Measurements from ENCODE around the gene SEMA4C. TPM values are rescaled to one million over a fixed set of nuclear protein-coding genes. Genes with fewer than 3 reads are reported as not detected.

Gene SEMA4C
- polyA plus RNA-seq, 1 donor (not counting 4 experiments of a cell fraction or from before 2014, with no cell fraction given) = 7.5 TPM

DNA sequence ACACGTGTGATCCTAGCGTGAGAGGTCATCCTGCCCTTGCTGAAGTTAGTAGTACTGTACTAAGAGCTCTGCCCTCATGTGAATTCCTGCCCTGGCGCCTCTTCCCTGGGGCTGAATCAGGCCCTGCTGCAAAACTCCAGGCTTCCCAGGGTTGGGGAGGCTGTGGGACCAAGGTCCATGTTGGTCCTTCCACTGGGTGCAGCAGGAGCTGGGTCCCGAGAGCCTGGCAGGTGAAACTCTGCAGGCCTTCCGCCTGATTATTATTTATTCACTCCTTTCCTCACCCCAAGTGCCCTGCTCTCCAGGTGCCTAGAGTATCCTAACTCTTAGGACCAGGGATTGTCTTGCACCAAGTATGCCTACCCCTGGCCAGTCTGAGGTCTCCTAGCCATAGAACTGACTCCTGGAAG lies 59.1 kb downstream of the SEMA4C start:
- Histone ChIP-seq H3K27ac (ENCODE audit: control insufficient read depth, insufficient read depth, low read length) (no peak overlapping the region), H3K4me1 (ENCODE audit: control insufficient read depth, extremely low read depth, insufficient read depth, low read length) (peaks cover 5% of the 10 kb centered on the region), H3K27me3 (ENCODE audit: control insufficient read depth, extremely low read depth, insufficient read depth, low read length) (no peaks in the 10 kb centered on the region), H2AFZ (ENCODE audit: control insufficient read depth, low read length) (no peak overlapping the region), H4K20me1 (ENCODE audit: control insufficient read depth, extremely low read depth, insufficient read depth, low read length) (no peaks in the 10 kb centered on the region), H3K9ac (ENCODE audit: control insufficient read depth, extremely low read depth, insufficient read depth, low read length) (no peak overlapping the region), H3K4me2 (ENCODE audit: control insufficient read depth, extremely low read depth, insufficient read depth, low read depth, low read length) (no peak overlapping the region), H3K4me3 (ENCODE audit: control insufficient read depth in 2 of 3, extremely low read depth in 1 of 3, insufficient read depth in 2 of 3, low read depth in 1 of 3, low read length in 3 of 3) (no peak overlapping the region), H3K36me3 (ENCODE audit: control insufficient read depth in 2 of 2, extremely low read depth in 1 of 2, insufficient read depth in 2 of 2, low read length in 2 of 2) (peaks cover 0 to 3% of the 10 kb centered on the region in 2 experiments), H3K9me3 (ENCODE audit: control insufficient read depth, low read depth, low read length) (no peaks in the 10 kb centered on the region), H3K79me2 (ENCODE audit: control insufficient read depth, insufficient read depth, low read length) (no peaks in the 10 kb centered on the region), H3K9me1 (ENCODE audit: control insufficient read depth, extremely low read depth, insufficient read depth, low read length) (no peaks in the 10 kb centered on the region)
- TF ChIP-seq, protein P1, sequence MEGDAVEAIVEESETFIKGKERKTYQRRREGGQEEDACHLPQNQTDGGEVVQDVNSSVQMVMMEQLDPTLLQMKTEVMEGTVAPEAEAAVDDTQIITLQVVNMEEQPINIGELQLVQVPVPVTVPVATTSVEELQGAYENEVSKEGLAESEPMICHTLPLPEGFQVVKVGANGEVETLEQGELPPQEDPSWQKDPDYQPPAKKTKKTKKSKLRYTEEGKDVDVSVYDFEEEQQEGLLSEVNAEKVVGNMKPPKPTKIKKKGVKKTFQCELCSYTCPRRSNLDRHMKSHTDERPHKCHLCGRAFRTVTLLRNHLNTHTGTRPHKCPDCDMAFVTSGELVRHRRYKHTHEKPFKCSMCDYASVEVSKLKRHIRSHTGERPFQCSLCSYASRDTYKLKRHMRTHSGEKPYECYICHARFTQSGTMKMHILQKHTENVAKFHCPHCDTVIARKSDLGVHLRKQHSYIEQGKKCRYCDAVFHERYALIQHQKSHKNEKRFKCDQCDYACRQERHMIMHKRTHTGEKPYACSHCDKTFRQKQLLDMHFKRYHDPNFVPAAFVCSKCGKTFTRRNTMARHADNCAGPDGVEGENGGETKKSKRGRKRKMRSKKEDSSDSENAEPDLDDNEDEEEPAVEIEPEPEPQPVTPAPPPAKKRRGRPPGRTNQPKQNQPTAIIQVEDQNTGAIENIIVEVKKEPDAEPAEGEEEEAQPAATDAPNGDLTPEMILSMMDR (optimal IDR thresholded peaks at IDR 0.05 in 1 of 3, IDR thresholded peaks at IDR 0.05 in 1 of 3, conservative IDR thresholded peaks at IDR 0.05 in 1 of 3; ENCODE audit: extremely low read depth in 1 of 3, insufficient read depth in 2 of 3, low read length in 3 of 3) = no peak
- TF ChIP-seq EZH2 (IDR thresholded peaks at IDR 0.05; ENCODE audit: low read length) = no peak
- DNase-seq (ENCODE audit: low read depth, low spot score) (no peak), FAIRE-seq (no peak)
- dilution Hi-C loops (cut with MboI; ENCODE audit: extremely low pct_ligation_motif_present, low sequenced_read_pairs) = no loop called here

DNA sequence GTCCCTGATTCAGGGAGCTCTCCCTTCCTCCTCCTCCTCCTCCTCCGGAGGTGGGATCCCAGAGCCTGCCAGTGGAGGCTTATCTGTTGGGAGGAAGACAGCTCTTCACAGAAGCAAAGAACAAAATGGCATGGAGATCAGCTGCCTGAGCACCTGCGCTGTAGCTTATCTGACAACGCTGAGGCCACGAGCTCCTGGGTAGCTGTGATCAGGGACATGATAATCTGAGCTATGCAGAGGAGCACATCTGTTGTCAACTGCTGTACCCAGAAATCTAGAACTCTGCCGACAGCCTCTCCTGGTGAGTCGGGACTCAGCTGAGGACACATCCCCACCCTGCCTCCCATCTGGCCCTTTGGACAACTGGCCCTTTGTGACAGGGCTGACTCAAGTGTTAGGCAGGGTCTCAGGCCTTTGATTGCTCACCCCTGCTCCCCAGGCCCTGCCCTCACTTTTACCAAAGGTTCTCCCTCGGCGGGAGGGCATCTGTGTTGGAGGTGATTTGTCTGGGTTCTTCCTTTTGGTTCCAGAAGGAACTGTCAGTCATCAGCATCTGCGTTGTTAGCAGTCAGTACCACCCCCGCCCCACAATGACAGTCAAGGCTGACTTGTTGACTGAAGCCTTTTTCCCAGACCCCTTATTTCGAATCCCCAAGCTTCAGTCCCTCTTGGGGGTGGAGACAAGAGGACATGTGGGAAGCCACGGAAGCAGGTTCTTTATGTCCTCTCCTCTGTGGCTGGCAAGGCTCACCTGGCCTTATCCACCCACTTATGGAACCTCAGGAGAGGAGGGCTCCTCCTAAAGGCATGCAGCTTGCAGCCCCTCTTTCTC lies 59.7 kb downstream of the SEMA4C start:
- no peak overlapping the region for H3K27ac ChIP-seq (ENCODE audit: control insufficient read depth, insufficient read depth, low read length)
- no peak overlapping the region for H3K4me2 ChIP-seq (ENCODE audit: control insufficient read depth, extremely low read depth, insufficient read depth, low read depth, low read length)
- FAIRE-seq = no peak
- no peaks in the 10 kb centered on the region for H3K9me1 ChIP-seq (ENCODE audit: control insufficient read depth, extremely low read depth, insufficient read depth, low read length)
- no peak overlapping the region for H2AFZ ChIP-seq (ENCODE audit: control insufficient read depth, low read length)
- H3K9me3 ChIP-seq (ENCODE audit: control insufficient read depth, low read depth, low read length) = no peaks in the 10 kb centered on the region
- no peak for DNase-seq (ENCODE audit: low read depth, low spot score)
- H3K9ac ChIP-seq (ENCODE audit: control insufficient read depth, extremely low read depth, insufficient read depth, low read length) = no peak overlapping the region
- H3K4me3 ChIP-seq (ENCODE audit: control insufficient read depth in 2 of 3, extremely low read depth in 1 of 3, insufficient read depth in 2 of 3, low read depth in 1 of 3, low read length in 3 of 3) = no peak overlapping the region
- dilution Hi-C loops (cut with MboI; ENCODE audit: extremely low pct_ligation_motif_present, low sequenced_read_pairs) = no loop called here
- peaks cover 1% of the 10 kb centered on the region for H3K4me1 ChIP-seq (ENCODE audit: control insufficient read depth, extremely low read depth, insufficient read depth, low read length)
- H4K20me1 ChIP-seq (ENCODE audit: control insufficient read depth, extremely low read depth, insufficient read depth, low read length) = no peaks in the 10 kb centered on the region
- H3K27me3 ChIP-seq (ENCODE audit: control insufficient read depth, extremely low read depth, insufficient read depth, low read length) = no peaks in the 10 kb centered on the region
- no peaks in the 10 kb centered on the region for H3K79me2 ChIP-seq (ENCODE audit: control insufficient read depth, insufficient read depth, low read length)
- peaks cover 0 to 3% of the 10 kb centered on the region in 2 experiments for H3K36me3 ChIP-seq (ENCODE audit: control insufficient read depth in 2 of 2, extremely low read depth in 1 of 2, insufficient read depth in 2 of 2, low read length in 2 of 2)
- no peak for TF ChIP-seq EZH2 (IDR thresholded peaks at IDR 0.05; ENCODE audit: low read length)
- TF ChIP-seq, protein P1 (optimal IDR thresholded peaks at IDR 0.05 in 1 of 3, IDR thresholded peaks at IDR 0.05 in 1 of 3, conservative IDR thresholded peaks at IDR 0.05 in 1 of 3; ENCODE audit: extremely low read depth in 1 of 3, insufficient read depth in 2 of 3, low read length in 3 of 3) = no peak

Other genes with a start within 250 kb of the SEMA4C start
- gene KANSL3, start 231.8 kb downstream of the SEMA4C start, polyA plus RNA-seq = 11.4 to 13.6 TPM (median 12.9 TPM) in 3 replicates
- gene FER1L5, start 227.3 kb downstream of the SEMA4C start, polyA plus RNA-seq = 0.01 to 0.03 TPM (median 0.01 TPM) in 3 replicates
- gene LMAN2L, start 130.0 kb downstream of the SEMA4C start, polyA plus RNA-seq = 20.7 to 22.9 TPM (median 20.8 TPM) in 3 replicates
- gene CNNM4, start 109.2 kb downstream of the SEMA4C start, polyA plus RNA-seq = 4.4 to 7.6 TPM (median 5.5 TPM) in 3 replicates
- gene CNNM3, start 53.8 kb downstream of the SEMA4C start, polyA plus RNA-seq = 2.3 to 3.1 TPM (median 2.6 TPM) in 3 replicates
- 0.39 to 2.0 TPM (median 1.4 TPM) in 3 replicates for gene ANKRD23, start 26.1 kb downstream of the SEMA4C start, polyA plus RNA-seq
- gene ANKRD39, start 12.1 kb downstream of the SEMA4C start, polyA plus RNA-seq = 6.6 to 8.3 TPM (median 7.2 TPM) in 3 replicates
- gene FAM178B, start 116.5 kb upstream of the SEMA4C start, polyA plus RNA-seq = 0.09 to 0.12 TPM in 2 of 3 replicates, not detected in the other
- gene FAHD2B, start 224.8 kb upstream of the SEMA4C start, polyA plus RNA-seq = 6.3 to 7.6 TPM (median 6.6 TPM) in 3 replicates
- gene ANKRD36, start 243.1 kb upstream of the SEMA4C start, polyA plus RNA-seq = 2.6 to 5.2 TPM (median 4.6 TPM) in 3 replicates